GM10248 (cell line): ENCODE data around the gene MEN1.

Source experiments
- CTCF ChIA-PET: fragments of 300-600 bp; sonication (Branson Sonifier 250); formaldehyde crosslinking; extraction: SDS; loops from one replicate; lab custom pipeline; 2021; ENCODE audit warnings: antibody characterized with exemption; lab: Yijun Ruan, JAX
- POLR2A ChIA-PET: fragments of 350-650 bp; sonication (Branson Sonifier 250); formaldehyde crosslinking; extraction: SDS; loops from one replicate; lab custom pipeline; 2020; ENCODE audit warnings: antibody characterized with exemption; lab: Yijun Ruan, JAX
- DNase-seq: peaks from one replicate; pipeline ENCODE4 v3.0.0; 2012; ENCODE audit errors: extremely low spot score
- CTCF ChIP-seq: IDR thresholded peaks from 2 replicates; pipeline ENCODE4 v1.5.1; 2012; ENCODE audit warnings: mild to moderate bottlenecking, low read depth; ENCODE audit errors: extremely low read depth, missing control alignments, control extremely low read depth

Gene MEN1

GRCh38 chr11:64813826-64814225, 3.5 kb upstream of the MEN1 start:
- CTCF ChIA-PET, result no interaction called here
- no peak for TF ChIP-seq CTCF
- POLR2A ChIA-PET, result interaction anchor here (0.7 kb wide), 1 partner anchor 26 kb away, joined by 4 read pairs; no protein-coding TSS in a partner anchor
- DNase-seq, result no peak

GRCh38 chr11:64810891-64811272, 531 bp upstream of the MEN1 start:
- ChIA-PET CTCF (interaction anchor here (1.1 to 2.1 kb wide), 4 partner anchors 15 to 83 kb away, joined by 3 to 4 read pairs (median 4); partner anchors contain the start of gene CDC42BPG), POLR2A (interaction anchor here (2.2 kb wide), 1 partner anchor 67 kb away, joined by 6 read pairs; the partner anchor contains the start of gene EHD1)
- DNase-seq, result no peak
- TF ChIP-seq CTCF, result no peak

GRCh38 chr11:64809781-64810241, 540 bp downstream of the MEN1 start:
- CTCF ChIA-PET, result interaction anchor here (1.6 to 2.1 kb wide), 2 partner anchors 38 to 84 kb away, joined by 4 read pairs; no protein-coding TSS in a partner anchor
- no peak for TF ChIP-seq CTCF
- POLR2A ChIA-PET, result no interaction called here
- peak; percentile 40 for DNase-seq

GRCh38 chr11:64805481-64805880, 4.9 kb downstream of the MEN1 start:
- POLR2A ChIA-PET, result no interaction called here
- DNase-seq, result no peak
- CTCF ChIA-PET, result interaction anchor here (1.1 kb wide), 1 partner anchor 37 kb away, joined by 3 read pairs; no protein-coding TSS in a partner anchor
- no peak for TF ChIP-seq CTCF

- POLR2A ChIA-PET, result no interaction called here
- CTCF ChIA-PET, result interaction anchor here (1.1 to 8.5 kb wide), 4 partner anchors 18 to 83 kb away, joined by 3 to 49 read pairs (median 6); no protein-coding TSS in a partner anchor
- DNase-seq, result no peak
- TF ChIP-seq CTCF, result peak; percentile 2
These were observed 5.8 kb downstream of the MEN1 start for GRCh38 chr11:64804346-64805210.

GRCh38 chr11:64803846-64804345, 6.5 kb downstream of the MEN1 start:
- no peak for DNase-seq
- no peak for TF ChIP-seq CTCF
- ChIA-PET CTCF (interaction anchor here (1.1 to 8.5 kb wide), 4 partner anchors 17 to 84 kb away, joined by 3 to 49 read pairs (median 6); no protein-coding TSS in a partner anchor), POLR2A (no interaction called here)
